Activated CD8-positive, alpha-beta memory T cell treated with anti-CD3 and anti-CD28 coated beads, Interleukin-2, amount 10 ng/mL, durations not matched to agents 7 days and 5 days (primary cell): ENCODE data around the gene GALR1. TPM values are rescaled to one million over a fixed set of nuclear protein-coding genes. Genes with fewer than 3 reads are reported as not detected.

Experiments used
- ATAC-seq: fragments of 150-1000 bp; cut with Tn5 transposase; one replicate; pipeline ENCODE4 v1.10.0; 2021; ENCODE audit warnings: moderate library complexity
- CTCF ChIA-PET: fragments of 350-600 bp; sonication (Branson Sonifier 250); formaldehyde crosslinking; loops from one replicate; lab custom pipeline; 2021; ENCODE audit warnings: antibody characterized with exemption; lab: Charles Lee
- DNase-seq: peaks from one replicate; pipeline ENCODE4 v3.0.0-alpha.2; 2020
- H3K27ac Mint-ChIP-seq: one replicate; pipeline ENCODE4 v1.8.0; 2021; ENCODE audit warnings: mild to moderate bottlenecking, mixed read lengths
- H3K27me3 Mint-ChIP-seq: one replicate; pipeline ENCODE4 v1.8.0; 2021; ENCODE audit warnings: mixed read lengths
- H3K36me3 Mint-ChIP-seq: one replicate; pipeline ENCODE4 v1.8.0; 2021; ENCODE audit warnings: mild to moderate bottlenecking, mixed read lengths
- H3K4me1 Mint-ChIP-seq: one replicate; pipeline ENCODE4 v1.8.0; 2021; ENCODE audit warnings: mixed read lengths
- H3K4me3 Mint-ChIP-seq: one replicate; pipeline ENCODE4 v1.8.0; 2021; ENCODE audit warnings: mild to moderate bottlenecking, moderate library complexity, mixed read lengths
- H3K9me3 Mint-ChIP-seq: one replicate; pipeline ENCODE4 v1.8.0; 2022; ENCODE audit warnings: low read depth, mixed read lengths
- total RNA-seq, 2 experiments: library from RNA; stranded (reverse); gene quantifications; one replicate each; pipeline ENCODE4 v1.2.3, GENCODE V29; 2021

Gene GALR1
- total RNA-seq, 2 experiments from 2014 or later = not detected

- Mint-ChIP-seq H3K27ac (no peak overlapping the region), H3K27me3 (peaks cover 13% of the 10 kb centered on the region), H3K9me3 (no peaks in the 10 kb centered on the region), H3K36me3 (no peaks in the 10 kb centered on the region), H3K4me3 (no peak overlapping the region), H3K4me1 (no peaks in the 10 kb centered on the region)
- DNase-seq (no peak), ATAC-seq (no peak)
- CTCF ChIA-PET = no interaction called here
Observed at GRCh38 chr18:77314511-77314910, 64.9 kb downstream of the GALR1 start.

DNA sequence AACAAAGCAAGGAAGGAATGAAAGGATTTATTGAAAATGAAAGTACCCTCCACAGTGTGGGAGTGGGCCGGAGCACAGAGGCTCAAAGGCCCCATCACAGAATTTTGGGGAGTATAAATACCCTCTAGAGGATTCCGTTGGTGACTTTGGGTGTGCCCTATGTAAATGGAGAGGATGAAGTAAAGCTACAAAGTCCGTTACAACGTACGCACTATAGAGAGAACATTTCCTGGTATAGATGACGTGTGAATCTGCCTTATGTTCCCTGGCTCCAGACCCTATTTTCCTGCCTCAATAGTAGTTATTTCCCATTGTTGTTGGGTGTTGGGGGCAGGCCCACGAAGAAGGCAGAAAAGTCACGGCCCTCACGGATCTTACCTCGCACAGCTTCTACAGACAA, 65.3 kb downstream of the GALR1 start:
- DNase-seq = no peak
- H3K4me3 Mint-ChIP-seq = no peak overlapping the region
- no peaks in the 10 kb centered on the region for H3K9me3 Mint-ChIP-seq
- H3K36me3 Mint-ChIP-seq = no peaks in the 10 kb centered on the region
- CTCF ChIA-PET = no interaction called here
- peaks cover 18% of the 10 kb centered on the region for H3K27me3 Mint-ChIP-seq
- no peak overlapping the region for H3K27ac Mint-ChIP-seq
- no peaks in the 10 kb centered on the region for H3K4me1 Mint-ChIP-seq
- ATAC-seq = no peak

GRCh38 chr18:77316008-77316407, 66.4 kb downstream of the GALR1 start:
- Mint-ChIP-seq H3K36me3 (no peaks in the 10 kb centered on the region), H3K27ac (no peak overlapping the region)
- CTCF ChIA-PET = no interaction called here

GRCh38 chr18:77316641-77317040, 67.0 kb downstream of the GALR1 start:
- no peak for ATAC-seq
- no peak for DNase-seq
- Mint-ChIP-seq H3K4me1 (no peaks in the 10 kb centered on the region), H3K36me3 (no peaks in the 10 kb centered on the region), H3K27ac (no peak overlapping the region), H3K4me3 (no peak overlapping the region), H3K9me3 (no peaks in the 10 kb centered on the region), H3K27me3 (peaks cover 29% of the 10 kb centered on the region)
- CTCF ChIA-PET = no interaction called here

More at GRCh38 chr18:77316008-77316407, 66.4 kb downstream of the GALR1 start:
- no peaks in the 10 kb centered on the region for H3K4me1 Mint-ChIP-seq
- peaks cover 28% of the 10 kb centered on the region for H3K27me3 Mint-ChIP-seq
- ATAC-seq (no peak), DNase-seq (no peak)
- no peaks in the 10 kb centered on the region for H3K9me3 Mint-ChIP-seq
- no peak overlapping the region for H3K4me3 Mint-ChIP-seq

GRCh38 chr18:77320971-77321559, 71.4 kb downstream of the GALR1 start:
- H3K27ac Mint-ChIP-seq = no peak overlapping the region

GRCh38 chr18:77321823-77322805, 72.5 kb downstream of the GALR1 start:
- H3K4me3 Mint-ChIP-seq = no peak overlapping the region
- DNase-seq (no peak), ATAC-seq (no peak)
- H3K36me3 Mint-ChIP-seq = no peaks in the 10 kb centered on the region
- no peaks in the 10 kb centered on the region for H3K4me1 Mint-ChIP-seq
- CTCF ChIA-PET = no interaction called here
- no peak overlapping the region for H3K27ac Mint-ChIP-seq
- H3K27me3 Mint-ChIP-seq = peaks cover 29% of the 10 kb centered on the region
- no peaks in the 10 kb centered on the region for H3K9me3 Mint-ChIP-seq

More at GRCh38 chr18:77320971-77321559, 71.4 kb downstream of the GALR1 start:
- DNase-seq = no peak
- H3K27me3 Mint-ChIP-seq = peaks cover 29% of the 10 kb centered on the region
- no peaks in the 10 kb centered on the region for H3K36me3 Mint-ChIP-seq
- H3K4me3 Mint-ChIP-seq = no peak overlapping the region
- H3K4me1 Mint-ChIP-seq = no peaks in the 10 kb centered on the region
- CTCF ChIA-PET = no interaction called here
- no peaks in the 10 kb centered on the region for H3K9me3 Mint-ChIP-seq
- no peak for ATAC-seq

DNA sequence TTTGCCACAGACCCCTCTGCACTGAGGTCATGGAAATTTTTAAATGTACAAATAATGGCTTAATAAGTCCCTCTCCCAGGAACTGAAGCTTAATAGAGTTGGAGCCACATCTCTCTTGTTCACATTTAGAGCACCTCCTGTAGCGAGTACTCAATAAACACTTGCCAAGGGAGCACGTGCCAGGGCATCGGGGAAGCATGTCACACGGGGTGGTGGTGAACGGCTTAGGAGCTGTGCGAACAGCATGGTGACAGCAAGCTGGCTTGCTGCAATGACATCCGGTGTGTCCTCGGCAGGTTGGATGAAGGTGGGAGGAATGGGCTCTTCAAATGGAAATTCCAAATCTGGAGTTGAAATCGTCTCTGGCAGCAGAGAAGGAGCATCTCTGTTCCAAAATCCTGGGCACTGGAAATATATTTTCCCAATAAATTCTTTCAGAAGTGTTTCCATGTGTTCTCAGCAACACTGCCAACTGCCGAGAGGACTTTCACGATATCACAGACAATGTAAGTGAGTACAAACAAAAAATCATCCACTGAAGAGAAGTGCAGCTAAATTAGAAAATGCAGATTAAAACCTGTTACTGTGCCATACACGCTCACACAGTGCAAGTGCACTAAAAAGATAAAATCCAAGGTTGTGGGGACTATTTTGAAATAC, 74.1 kb downstream of the GALR1 start:
- DNase-seq (no peak), ATAC-seq (no peak)
- Mint-ChIP-seq H3K4me3 (no peak overlapping the region), H3K36me3 (no peaks in the 10 kb centered on the region), H3K4me1 (no peaks in the 10 kb centered on the region), H3K27ac (no peak overlapping the region), H3K9me3 (no peaks in the 10 kb centered on the region), H3K27me3 (peaks cover 17% of the 10 kb centered on the region)
- CTCF ChIA-PET = no interaction called here

Other genes starting within 250 kb of the GALR1 start
- 100 to 1,000 TPM in 1 of 2 experiments, 10 to 100 TPM in 1; 94.7 to 101 TPM for gene MBP, start 117.1 kb upstream of the GALR1 start, total RNA-seq